Heart right ventricle (tissue), 16 donors: ENCODE results near the gene DYNC2LI1. TPM values are rescaled to one million over a fixed set of nuclear protein-coding genes. Genes with fewer than 3 reads are reported as not detected.

Source experiments
- ATAC-seq, 8 donors: fragments of 200-7000 bp; cut with Tn5 transposase; one replicate each; pipeline ENCODE4 v1.9.1; 2020; ENCODE audit warnings: mild to moderate bottlenecking in 8 of 8, moderate library complexity in 8 of 8, moderate number of reproducible peaks in 1 of 8
- DNase-seq, 2 donors: peaks; one replicate each; pipeline ENCODE4 v3.0.0-alpha.2; 2020
- H3K27ac ChIP-seq, 10 donors: fragments of 200-600 bp; sonication (generic) in 2 of 10; one replicate each; pipeline versions ENCODE4 v1.5.0 to v1.8.0; 2020 to 2022; ENCODE audit warnings: mild to moderate bottlenecking in 3 of 10
- H3K27me3 ChIP-seq, 7 donors: fragments of 200-600 bp; one replicate each; pipeline ENCODE4 v1.8.0; 2021 to 2022; ENCODE audit warnings: mild to moderate bottlenecking in 2 of 7
- H3K36me3 ChIP-seq, 9 donors: fragments of 200-600 bp; sonication (generic) in 1 of 9; one replicate each; pipeline versions ENCODE4 v1.5.0 to v1.8.0; 2020 to 2022; ENCODE audit warnings: mild to moderate bottlenecking in 2 of 9
- H3K4me1 ChIP-seq, 9 donors: fragments of 200-600 bp; sonication (generic) in 1 of 9; one replicate each; pipeline versions ENCODE4 v1.5.0 to v1.8.0; 2020 to 2022; ENCODE audit warnings: mild to moderate bottlenecking in 4 of 9
- H3K4me3 ChIP-seq, 10 donors: fragments of 200-600 bp; sonication (generic) in 2 of 10; one replicate each; pipeline versions ENCODE4 v1.5.0 to v1.8.0; 2020 to 2022; ENCODE audit warnings: mild to moderate bottlenecking in 7 of 10, moderate library complexity in 2 of 10
- H3K9me3 ChIP-seq, 11 donors: fragments of 200-600 bp in 10 of 11; sonication (generic) in 2 of 11; one replicate each; pipeline versions ENCODE4 v1.5.0 to v1.8.0; 2013 to 2022; ENCODE audit warnings: mild to moderate bottlenecking in 2 of 11, control low read depth in 1 of 11, moderate library complexity in 1 of 11
- CTCF ChIP-seq, 9 donors: fragments of 200-600 bp; sonication (generic) in 2 of 9; IDR thresholded peaks; one replicate each; pipeline versions ENCODE4 v1.5.0 to v1.8.0; 2021 to 2022; ENCODE audit warnings: antibody characterized with exemption in 9 of 9, mild to moderate bottlenecking in 5 of 9, moderate library complexity in 1 of 9
- whole genome bisulfite sequencing, 2 donors: extraction: QIAGEN DNeasy Blood & Tissue Kit; methylation state at CpG; one replicate each; pipeline ENCODE4 v1.1.7; 2013; ENCODE audit warnings: inconsistent platforms in 1 of 2; 5-methylcytosine and 5-hydroxymethylcytosine counted together
- intact Hi-C, 10 donors: fragments of 100-400 bp; cut with DNase I; formaldehyde crosslinking; loops; one replicate each; pipeline versions ENCODE4 v1.11.1 to v1.14.2; 2022
- polyA plus RNA-seq, 2 donors: library from polyadenylated mRNA; stranded (reverse); fragments of 200-250 nt; gene quantifications; one replicate each; pipeline ENCODE4 v1.2.3, GENCODE V29; 2013
- total RNA-seq, 10 donors: library from RNA; stranded (reverse); fragmentation: NEBNext Ultra II Directional in 3 of 10; extraction: Animal tissue kit (Norgen Biotek cat#: 25700) in 3 of 10; gene quantifications; one replicate each; pipeline versions ENCODE4 v1.2.1 to v1.2.4, GENCODE V29; 2021 to 2023
- donor health status: Arrhythmogenic right ventricular cardiomyopathy.
- donor health status: ischemic (EF 13 %, LVEDD 7.1; RV severe dilation, severe dysfunction).
- donor health status: healthy with polysubstance abuse.
- donor health status: DM: no; HTN: yes; CAD: no.
- donor health status: DM: no; HTN: no; CAD: no.
- donor health status: ischemic (EF 25% LVEDD 6.9; RV normal size, moderate dysfunction).
- donor health status: ischemic (EF 25% LVEDD 5.7; RV mildly dilated, moderate dysfunction).
- donor health status: healthy.
- donor health status: DM: yes; HTN: yes; CAD: no.
- donor health status: Ischemic cardiomyopathy.
- donor health status: ischemic (EF 35%, LVEDD 5.7; RV mildly dilated, moderate dysfunction).
- donor health status: nonischemic (EF 11% LVEDD 7.7; RV severe dilation, severe dysfunction).
- donor health status: DM: yes; HTN: yes; CAD: no.
- donor health status: PGD.
- donor health status: ischemic (EF 29% LVEDD 5.4; RV normal size, mild dysfunction).
- donor health status: nonischemic (EF 23%, LVEDD 6.1; RV moderate dilation, normal function).

DYNC2LI1 gene
- total and polyA plus RNA-seq, 12 donors = 4.8 to 13.8 (median 10.7) TPM

- ATAC-seq = no peak
- H3K9me3 ChIP-seq = no peaks in the 10 kb centered on the region
- peaks cover 0 to 92% (median 12%) of the 10 kb centered on the region in 9 donors for H3K36me3 ChIP-seq
- 93 to 95% methylated on average over 3 of the region's 3 CpGs for WGBS, 2 donors
- H3K27ac ChIP-seq = no peak overlapping the region
- DNase-seq = no peak
- TF ChIP-seq CTCF (IDR thresholded peaks at IDR 0.05) = no peak
- no peaks in the 10 kb centered on the region for H3K4me1 ChIP-seq
- no peaks in the 10 kb centered on the region for H3K27me3 ChIP-seq
- H3K4me3 ChIP-seq = no peak overlapping the region
- intact Hi-C loops = no loop called here
Observed at GRCh38 chr2:43792653-43793052, 18.8 kb downstream of the DYNC2LI1 start.

GRCh38 chr2:43794956-43795355 lies 21.1 kb downstream of the DYNC2LI1 start:
- H3K36me3 ChIP-seq = peaks cover 0 to 78% (median 6%) of the 10 kb centered on the region in 9 donors
- no peaks in the 10 kb centered on the region for H3K9me3 ChIP-seq
- no peaks in the 10 kb centered on the region for H3K4me1 ChIP-seq
- intact Hi-C loops = no loop called here
- no peak overlapping the region for H3K4me3 ChIP-seq
- no peak for ATAC-seq
- DNase-seq = no peak
- WGBS, 2 donors = 92 to 97% methylated on average over 9 of the region's 9 CpGs
- no peaks in the 10 kb centered on the region for H3K27me3 ChIP-seq
- H3K27ac ChIP-seq = no peak overlapping the region
- TF ChIP-seq CTCF (IDR thresholded peaks at IDR 0.05) = no peak

DNA sequence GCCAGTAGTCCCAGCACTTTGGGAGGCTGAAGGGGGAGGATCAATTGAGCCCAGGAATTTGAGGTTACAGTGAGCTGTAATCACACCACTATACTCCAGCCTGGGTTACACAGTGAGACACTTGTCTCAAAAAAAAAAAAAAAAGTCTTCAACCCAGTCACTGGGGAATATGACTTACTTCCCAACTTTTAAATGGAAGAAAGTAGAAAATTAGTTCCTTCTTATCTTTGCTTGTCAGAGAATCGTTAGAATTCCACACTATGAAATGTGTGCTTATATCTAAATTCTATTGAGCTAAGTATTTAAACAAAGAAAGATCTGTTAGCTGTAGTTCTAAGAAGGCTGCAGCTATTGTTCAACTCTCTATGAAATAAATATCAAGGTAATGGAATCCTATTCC lies 22.4 kb downstream of the DYNC2LI1 start:
- Histone ChIP-seq H3K36me3 (peaks cover 0 to 66% (median 5%) of the 10 kb centered on the region in 9 donors), H3K27me3 (no peaks in the 10 kb centered on the region), H3K9me3 (no peaks in the 10 kb centered on the region), H3K4me3 (no peak overlapping the region), H3K4me1 (no peaks in the 10 kb centered on the region), H3K27ac (no peak overlapping the region)
- WGBS, 2 donors = 49 to 68% methylated on average over 1 of the region's 1 CpG
- no peak for TF ChIP-seq CTCF (IDR thresholded peaks at IDR 0.05)
- DNase-seq (no peak), ATAC-seq (no peak)
- intact Hi-C loops = no loop called here

DNA sequence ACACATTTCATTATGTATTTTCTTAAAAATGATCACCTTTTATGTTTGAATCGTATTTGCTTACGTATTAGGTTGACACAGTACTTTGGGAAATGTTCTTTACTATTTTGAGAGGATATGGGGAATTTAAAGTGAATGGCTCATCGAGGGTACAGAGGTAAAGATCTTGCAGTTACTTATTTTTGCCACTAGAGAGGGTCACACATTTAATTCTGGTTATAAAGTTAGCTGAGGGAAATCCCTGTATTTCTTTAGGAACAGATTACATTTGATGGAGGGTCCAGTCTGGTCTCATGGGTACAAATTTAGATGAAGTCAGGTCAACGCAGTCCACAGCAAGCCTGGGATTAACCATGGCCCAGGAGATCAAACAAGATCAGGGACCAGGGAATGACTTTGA lies 24.5 kb downstream of the DYNC2LI1 start:
- Histone ChIP-seq H3K36me3 (peaks cover 0 to 67% (median 5%) of the 10 kb centered on the region in 9 donors), H3K27me3 (no peaks in the 10 kb centered on the region), H3K4me1 (no peaks in the 10 kb centered on the region), H3K4me3 (no peak overlapping the region), H3K9me3 (no peaks in the 10 kb centered on the region), H3K27ac (no peak overlapping the region)
- peak in 2 of 9 donors; percentile 19 to 27 for TF ChIP-seq CTCF (IDR thresholded peaks at IDR 0.05)
- intact Hi-C loops = no loop called here
- DNase-seq (no peak), ATAC-seq (no peak)
- WGBS, 2 donors = 71 to 82% methylated on average over 4 of the region's 4 CpGs
